Transverse colon (tissue), 4 donors: ENCODE results near the gene PNCK.

Experiments
- CTCF ChIP-seq, 5 experiments: fragments of 200-600 bp in 3 of 5; fragments of 450-650 bp in 2 of 5; sonication (generic) in 3 of 5; IDR thresholded peaks; 1 replicate in 2 of 5; 2 replicates in 3 of 5; pipeline ENCODE4 v1.5.1; 2016 to 2017; ENCODE audit warnings: antibody characterized with exemption in 5 of 5, inconsistent platforms in 3 of 5, mild to moderate bottlenecking in 2 of 5, moderate library complexity in 1 of 5
- EP300 ChIP-seq: sonication (generic); formaldehyde crosslinking; IDR thresholded peaks from one replicate; pipeline ENCODE4 v1.6.1; 2017; ENCODE audit warnings: antibody characterized with exemption, low read depth
- POLR2A ChIP-seq: fragments of 450-650 bp; IDR thresholded peaks from one replicate; pipeline ENCODE4 v1.6.1; 2016; ENCODE audit warnings: antibody characterized with exemption, mild to moderate bottlenecking, moderate library complexity
- POLR2AphosphoS5 ChIP-seq, 3 donors: sonication (generic); formaldehyde crosslinking; IDR thresholded peaks; one replicate each; pipeline ENCODE4 v1.6.1; 2016; ENCODE audit warnings: antibody characterized with exemption in 3 of 3

- no peak for TF ChIP-seq CTCF (IDR thresholded peaks at IDR 0.05)
- no peak for TF ChIP-seq POLR2A
- no peak for TF ChIP-seq POLR2AphosphoS5 (IDR thresholded peaks at IDR 0.05)
- no peak for TF ChIP-seq EP300
Measured at GRCh38 chrX:153631907-153632594, 41.6 kb downstream of the PNCK start.
